GM04503 (cell line): ENCODE results near the gene SEZ6L.

Experiments used
- DNase-seq: peaks from one replicate; pipeline ENCODE4 v3.0.0-alpha.2; 2012; ENCODE audit warnings: low read depth

SEZ6L gene

GRCh38 chr22:26245001-26245400, 75.7 kb downstream of the SEZ6L start:
- DNase-seq = no peak

DNA sequence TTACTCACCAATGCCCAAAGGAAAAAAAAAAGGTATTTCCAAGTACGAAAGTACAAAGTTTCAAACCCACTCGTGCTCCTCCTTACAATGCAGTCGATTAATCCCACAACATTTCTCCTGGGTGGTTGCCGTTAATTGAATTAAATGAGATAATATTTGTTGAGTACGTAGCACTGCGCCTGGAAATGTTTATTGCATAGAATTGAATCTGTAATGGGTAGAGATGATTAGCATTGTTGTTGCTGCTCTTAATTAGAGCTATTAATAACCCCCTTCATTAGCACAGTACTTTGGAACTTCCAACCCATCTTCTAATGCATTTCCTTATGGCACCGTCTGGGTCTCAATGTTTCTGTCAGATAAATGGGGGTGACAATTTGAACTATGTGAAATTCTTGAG, 77.3 kb downstream of the SEZ6L start:
- DNase-seq = no peak

DNA sequence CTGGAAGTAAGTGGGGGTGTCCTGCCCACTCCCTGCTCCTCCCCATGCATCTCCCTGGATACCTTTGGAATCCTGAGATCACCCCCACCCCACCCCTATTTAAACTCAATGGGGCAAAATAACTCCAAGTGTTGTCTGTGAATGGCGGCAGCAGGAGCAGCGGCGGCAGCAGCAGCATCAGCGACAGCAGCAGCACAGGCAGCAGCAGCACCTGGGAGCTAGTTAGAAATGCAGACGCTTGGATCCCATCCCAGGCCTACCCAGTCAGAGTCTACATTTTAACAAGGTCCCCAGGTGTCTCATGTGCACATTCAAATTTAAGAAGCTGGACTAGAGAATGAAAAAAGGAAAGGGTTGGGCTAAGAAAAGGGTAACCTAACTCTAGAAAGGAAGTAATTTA, 82.6 kb downstream of the SEZ6L start:
- DNase-seq = no peak

DNA sequence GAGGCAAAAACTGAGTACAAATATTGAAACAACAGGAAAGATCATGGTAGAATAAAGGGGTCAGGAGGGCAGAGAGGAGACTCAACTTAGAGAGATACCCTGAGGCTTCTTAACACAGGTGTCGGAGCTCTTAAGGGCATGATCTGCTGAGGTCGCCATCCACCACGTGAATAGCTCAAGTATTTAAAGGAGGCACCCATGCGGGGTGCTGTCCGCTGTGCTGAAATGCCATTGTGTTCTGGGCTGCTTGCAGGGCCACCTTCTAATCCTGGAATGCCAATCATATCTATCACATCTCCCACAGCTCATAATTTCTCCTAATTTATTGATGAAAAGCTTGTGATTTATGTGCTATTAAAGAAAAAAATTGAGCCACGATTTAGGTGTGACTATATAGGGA, 90.2 kb downstream of the SEZ6L start:
- no peak for DNase-seq

DNA sequence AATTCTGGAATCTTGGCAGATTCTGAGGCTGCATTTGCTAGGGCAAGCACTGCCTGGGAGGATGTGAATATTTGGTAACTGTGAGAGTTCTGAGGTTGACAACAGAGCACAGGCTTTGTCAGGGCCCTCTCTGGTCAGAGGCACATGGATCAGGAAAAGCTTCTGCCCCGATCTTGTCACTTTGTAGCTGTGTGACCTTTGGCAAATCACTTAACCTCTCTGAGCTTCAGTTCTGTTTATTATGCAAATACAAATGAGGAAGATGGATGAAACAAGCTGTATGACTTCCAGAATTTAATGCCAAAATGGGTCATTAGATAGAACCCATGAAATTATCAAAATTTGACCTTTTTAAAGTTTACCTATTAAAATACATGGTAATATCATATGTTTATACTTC, 94.9 kb downstream of the SEZ6L start:
- DNase-seq = no peak

GRCh38 chr22:26265281-26265680, 96.0 kb downstream of the SEZ6L start:
- DNase-seq = no peak

GRCh38 chr22:26265909-26266308, 96.6 kb downstream of the SEZ6L start:
- DNase-seq = no peak

GRCh38 chr22:26267856-26268255, 98.6 kb downstream of the SEZ6L start:
- DNase-seq = no peak

DNA sequence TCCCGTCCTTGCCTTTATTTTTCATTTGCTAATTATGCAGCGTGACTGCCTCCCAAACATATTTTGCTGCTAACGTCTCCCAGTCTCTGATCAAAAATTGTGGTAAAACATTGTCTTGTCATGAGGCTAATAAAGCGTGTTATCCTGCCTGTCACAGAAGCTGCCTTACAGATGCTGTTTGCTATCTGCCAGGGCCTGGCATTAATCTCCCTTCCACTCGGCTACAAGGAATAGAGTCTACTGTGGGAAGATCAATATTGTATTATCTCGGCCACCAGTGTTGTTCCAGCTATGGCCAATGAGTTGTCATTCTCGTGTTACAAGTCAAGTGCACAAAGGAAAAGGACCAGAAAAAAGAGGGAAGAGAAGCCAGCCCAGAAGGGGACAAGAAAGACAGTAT, 100.3 kb downstream of the SEZ6L start:
- DNase-seq = no peak

DNA sequence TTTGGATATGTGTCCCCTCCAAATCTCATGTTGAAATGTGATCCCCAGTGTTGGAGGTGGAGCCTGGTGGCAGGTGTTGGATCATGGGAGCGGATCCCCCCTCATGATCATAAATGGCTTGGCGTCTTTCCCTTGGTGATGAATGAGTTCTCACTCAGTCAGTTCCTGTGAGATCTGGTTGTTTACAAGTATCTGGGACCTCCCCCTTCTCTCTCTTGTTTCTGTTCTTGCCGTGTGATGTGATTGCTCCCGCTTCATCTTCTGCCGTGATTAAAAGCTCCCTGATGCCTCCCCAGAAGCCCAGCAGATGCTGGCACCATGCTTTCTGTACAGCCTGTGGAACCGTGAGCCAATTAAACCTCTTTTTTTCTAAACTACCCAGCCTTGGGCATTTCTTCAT, 102.2 kb downstream of the SEZ6L start:
- no peak for DNase-seq

DNA sequence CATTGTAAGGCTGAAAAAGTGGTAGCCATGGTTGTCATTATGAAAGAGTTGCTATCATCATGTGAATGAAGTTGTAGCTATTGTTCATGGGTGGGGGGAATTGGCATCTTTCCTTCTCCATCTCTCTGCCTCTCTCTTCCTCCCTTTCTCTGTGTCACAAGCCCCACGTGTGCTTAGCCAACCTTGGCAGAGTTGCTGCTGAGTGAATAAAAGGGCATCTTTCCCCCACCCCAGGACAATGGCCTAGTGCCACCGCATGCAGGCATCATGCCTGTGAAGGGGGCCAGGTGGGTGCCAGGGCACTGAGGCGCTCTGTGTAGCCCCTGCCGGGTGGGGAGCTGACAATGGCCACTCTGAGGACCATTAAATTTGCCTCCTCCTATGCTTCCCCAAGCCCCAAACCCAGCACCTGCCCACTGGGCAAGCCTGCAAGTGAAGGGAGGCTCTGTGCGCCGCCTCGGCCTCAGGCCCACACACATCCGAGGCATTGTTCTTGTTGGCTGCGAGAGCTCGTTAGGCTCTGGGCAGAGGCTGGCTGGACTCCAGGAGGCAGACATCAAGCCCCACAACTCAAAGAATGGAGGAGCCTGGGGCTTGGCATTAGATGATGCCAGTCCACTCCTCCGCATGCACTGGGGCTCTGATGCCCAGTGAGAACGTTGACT, 103.9 kb downstream of the SEZ6L start:
- DNase-seq = no peak

- no peak for DNase-seq
Measured at GRCh38 chr22:26276529-26277160, 107.4 kb downstream of the SEZ6L start.

GRCh38 chr22:26281941-26282340, 112.7 kb downstream of the SEZ6L start:
- DNase-seq = no peak

DNA sequence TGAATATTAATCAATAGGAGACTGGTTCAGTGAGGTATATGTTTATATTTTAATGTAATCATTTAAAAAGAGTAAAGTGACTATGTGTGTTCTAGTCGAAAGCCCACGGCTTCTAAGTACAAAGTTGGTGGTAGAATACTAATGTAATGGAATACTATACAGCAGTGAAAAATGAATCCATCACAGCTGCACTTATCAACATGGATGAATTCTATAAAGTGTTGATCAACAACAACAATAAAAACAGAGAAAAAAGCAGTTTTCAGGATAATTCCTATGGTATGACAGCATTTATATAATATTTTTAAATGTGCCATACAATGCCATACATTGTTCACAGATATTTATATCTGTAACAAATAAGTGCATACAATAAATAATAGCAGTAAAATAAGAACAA, 114.1 kb downstream of the SEZ6L start:
- no peak for DNase-seq

DNA sequence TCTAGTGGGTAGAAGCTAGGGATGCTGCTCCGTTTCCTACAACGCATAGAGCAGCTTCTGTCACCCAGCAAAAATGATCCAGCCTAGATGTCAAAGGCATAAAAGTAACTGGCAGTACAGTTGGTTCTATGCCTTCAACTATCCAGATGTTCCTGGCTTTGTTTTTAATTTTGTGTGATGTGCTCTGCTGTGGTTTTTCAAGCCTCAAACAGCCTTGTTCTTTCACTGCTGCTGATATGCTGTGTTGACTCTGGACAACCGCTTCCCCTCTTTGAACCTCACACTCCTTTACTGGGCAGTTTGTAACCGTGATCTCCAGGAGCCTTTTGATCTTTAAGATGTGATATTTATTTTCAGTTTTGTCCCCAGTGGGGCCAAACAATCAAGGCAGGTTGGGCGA, 116.4 kb downstream of the SEZ6L start:
- no peak for DNase-seq

GRCh38 chr22:26286091-26286820, 117.0 kb downstream of the SEZ6L start:
- no peak for DNase-seq

- DNase-seq = no peak
Measured at GRCh38 chr22:26287382-26288225, 118.3 kb downstream of the SEZ6L start.

- no peak for DNase-seq
Measured at GRCh38 chr22:26289611-26290101, 120.4 kb downstream of the SEZ6L start.

- no peak for DNase-seq
Measured at GRCh38 chr22:26291940-26292666, 122.8 kb downstream of the SEZ6L start.

DNA sequence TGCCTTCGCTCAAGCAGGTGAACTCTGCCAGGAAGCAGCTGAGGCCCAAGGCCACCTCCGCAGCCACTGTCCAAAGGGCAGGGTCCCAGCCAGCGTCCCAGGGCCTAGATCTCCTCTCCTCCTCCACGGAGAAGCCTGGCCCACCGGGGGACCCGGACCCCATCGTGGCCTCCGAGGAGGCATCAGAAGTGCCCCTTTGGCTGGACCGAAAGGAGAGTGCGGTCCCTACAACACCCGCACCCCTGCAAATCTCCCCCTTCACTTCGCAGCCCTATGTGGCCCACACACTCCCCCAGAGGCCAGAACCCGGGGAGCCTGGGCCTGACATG, 123.4 kb downstream of the SEZ6L start:
- no peak for DNase-seq

DNA sequence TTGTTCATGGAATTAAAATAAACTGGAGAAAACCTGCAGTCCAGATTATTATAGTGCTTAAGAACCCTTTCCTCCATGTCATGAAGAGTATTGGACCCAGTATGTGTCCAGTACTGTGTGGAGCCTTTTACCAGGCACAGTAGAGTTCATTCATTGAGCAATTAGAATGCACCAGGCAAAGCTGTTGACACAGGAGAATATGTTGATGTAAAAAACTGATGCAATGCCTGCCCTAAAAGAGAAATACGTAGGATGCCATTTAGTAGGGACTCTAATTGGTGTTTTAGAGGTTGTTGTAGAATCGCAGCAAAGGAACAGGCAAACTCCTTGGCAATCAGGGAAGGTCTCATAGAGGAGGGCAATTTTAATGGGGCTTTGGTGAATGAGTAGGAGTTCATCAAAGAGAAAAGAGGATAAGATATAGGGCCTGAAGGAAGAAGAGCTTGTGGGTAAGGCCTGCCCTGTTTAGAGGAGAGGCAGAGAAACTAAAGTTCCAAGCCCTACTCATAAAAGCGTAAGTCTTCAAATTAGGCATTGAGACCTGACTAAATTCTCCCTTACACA, 126.4 kb downstream of the SEZ6L start:
- DNase-seq = no peak
